IPS-NIHi7 (cell line): Measurements from ENCODE around the gene NCOA4.
"Not testable (repeated sequence)": the region's sequence is repeated elsewhere in the genome, so short reads cannot be mapped to it uniquely, and the experiment has no call there.

Experiments used
- DNase-seq: peaks from one replicate; pipeline ENCODE4 v3.0.0; 2012; ENCODE audit warnings: mixed read lengths; ENCODE audit errors: extremely low spot score

The NCOA4 gene

GRCh38 chr10:46030091-46030937 is at the start of gene NCOA4:
NCOA4 (minus strand) TSS chr10:46030623; CDS start chr10:46016680, 13,943 bp downstream.
- peak; percentile 96 for DNase-seq

GRCh38 chr10:46079831-46080585 is 49.6 kb upstream of the NCOA4 start:
- no peak for DNase-seq

- DNase-seq, result no peak
These were observed 47.4 kb upstream of the NCOA4 start for GRCh38 chr10:46077731-46078413.

GRCh38 chr10:46077141-46077554 is 46.7 kb upstream of the NCOA4 start:
- no peak for DNase-seq

GRCh38 chr10:46075869-46076268 is 45.4 kb upstream of the NCOA4 start:
- DNase-seq, result no peak

DNA sequence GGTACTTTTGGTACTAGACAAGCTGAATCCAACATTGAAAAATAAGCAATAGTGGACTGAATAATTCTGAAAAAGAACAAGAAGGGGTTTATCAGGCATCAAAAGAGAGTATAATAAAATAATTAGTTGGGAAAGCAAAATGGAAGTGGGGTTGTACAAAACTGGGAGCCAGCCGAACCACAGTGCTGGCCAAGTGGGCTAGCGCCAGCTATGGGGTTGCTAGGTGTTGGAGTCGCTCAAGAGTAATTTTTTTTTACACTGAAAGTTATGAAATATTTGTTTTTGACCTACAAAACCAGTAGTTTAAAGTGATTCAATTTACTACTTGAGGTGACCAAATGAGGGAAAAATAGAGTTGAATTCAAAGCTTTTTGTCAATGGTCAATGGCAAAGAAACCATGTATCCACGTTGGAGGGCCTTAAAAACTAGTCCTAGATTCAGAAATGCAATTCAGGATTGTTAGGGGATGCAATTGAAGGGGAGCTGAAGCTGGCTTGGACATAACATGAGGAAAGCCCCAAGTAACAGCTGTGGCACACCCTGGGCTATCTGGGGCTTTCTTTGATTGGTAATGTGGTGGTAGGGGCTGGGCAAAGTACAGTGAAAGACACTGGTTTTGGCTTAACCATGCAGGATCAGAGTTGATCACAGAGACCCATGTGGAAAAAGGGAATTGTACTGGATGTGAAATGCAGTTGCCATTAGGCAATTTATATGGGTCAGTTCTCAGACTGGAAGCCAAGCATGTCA is 43.9 kb upstream of the NCOA4 start:
- no peak for DNase-seq

DNA sequence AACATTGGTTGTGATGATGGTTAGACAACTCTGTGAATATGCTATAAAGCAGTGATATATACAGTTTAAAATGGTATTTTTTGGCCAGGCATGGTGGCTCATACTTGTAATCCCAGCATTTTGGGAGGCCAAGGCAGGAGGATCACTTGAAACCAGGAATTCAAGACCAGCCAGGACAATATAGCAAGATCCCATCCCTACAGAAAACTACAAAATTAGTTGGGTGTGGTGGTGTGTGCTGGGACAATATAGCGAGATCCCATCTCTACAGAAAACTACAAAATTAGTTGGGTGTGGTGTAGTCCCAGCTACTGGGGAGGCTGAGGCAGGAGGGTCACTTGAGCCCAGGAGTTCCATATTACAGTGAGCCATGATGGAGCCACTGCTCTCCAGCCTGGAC is 43.1 kb upstream of the NCOA4 start:
- DNase-seq, result no peak

- no peak for DNase-seq
These were observed 40.3 kb upstream of the NCOA4 start for GRCh38 chr10:46070749-46071148.

- DNase-seq, result no peak
These were observed 39.5 kb upstream of the NCOA4 start for GRCh38 chr10:46069771-46070463.

GRCh38 chr10:46068905-46069304 is 38.5 kb upstream of the NCOA4 start:
- DNase-seq, result no peak

DNA sequence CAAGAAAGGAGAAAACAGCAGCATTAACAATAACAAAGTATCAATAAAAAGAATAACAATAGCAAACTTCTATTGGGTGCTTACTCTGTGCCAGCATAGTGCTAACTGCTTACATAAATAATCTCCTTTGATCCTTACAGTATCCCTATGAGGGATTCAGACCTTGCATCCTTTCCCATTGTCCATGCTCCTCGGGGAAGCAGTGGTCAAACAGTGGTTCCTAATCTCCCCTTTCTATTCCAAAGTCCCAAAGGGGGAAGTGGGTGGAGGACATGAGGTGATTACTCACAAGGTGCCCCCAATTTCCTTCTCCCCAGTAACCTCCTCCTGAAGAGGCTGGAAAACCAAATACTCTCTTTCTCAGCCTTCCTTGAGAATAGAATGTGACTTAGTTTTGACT is 37.7 kb upstream of the NCOA4 start:
- DNase-seq, result no peak

DNA sequence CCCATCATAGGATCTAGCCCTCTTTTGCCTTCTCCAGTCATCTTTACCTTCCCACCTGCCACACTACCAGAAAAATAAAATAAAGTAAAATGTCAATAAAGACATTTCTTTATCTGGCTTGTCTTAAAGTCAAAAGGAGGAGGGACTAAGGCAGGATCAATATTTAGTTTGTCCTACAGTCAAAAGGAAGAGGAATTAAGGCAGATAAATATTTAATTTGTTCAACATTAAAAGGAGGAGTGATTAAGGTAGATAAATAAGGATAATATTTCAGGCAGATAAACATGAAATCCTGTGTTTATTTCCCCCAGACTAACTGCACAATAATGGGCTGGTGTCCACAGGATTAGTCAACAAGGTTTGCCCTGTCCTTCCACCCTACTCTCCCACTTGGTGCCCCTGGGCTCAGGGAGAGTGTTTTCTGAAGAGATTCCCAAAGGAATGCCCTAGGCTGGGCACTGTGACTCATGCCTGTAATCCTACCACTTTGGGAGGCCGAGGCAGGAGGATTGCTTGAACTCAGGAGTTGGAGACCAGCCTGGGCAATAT is 33.9 kb upstream of the NCOA4 start:
- no peak for DNase-seq

- no peak for DNase-seq
These were observed 32.5 kb upstream of the NCOA4 start for GRCh38 chr10:46062723-46063428.

DNA sequence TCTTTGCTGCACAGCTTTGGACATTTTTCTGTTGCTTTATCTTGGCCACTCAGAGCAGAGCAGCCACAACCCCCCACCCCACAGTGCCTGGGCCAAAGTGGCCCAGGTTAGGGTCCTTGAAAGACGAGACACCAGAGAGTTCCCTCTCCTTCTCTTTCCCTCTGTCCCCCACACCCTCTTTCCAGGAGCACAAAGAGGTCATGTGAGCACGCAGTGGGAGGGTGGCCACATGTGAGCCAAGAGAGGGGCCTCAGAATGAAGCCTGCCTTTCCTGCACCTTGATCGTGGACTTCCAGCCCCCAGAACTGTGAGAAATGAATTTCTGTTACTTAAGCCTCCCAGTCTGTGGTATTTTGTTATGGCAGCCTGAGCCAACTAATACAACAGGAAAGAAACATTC is 30.3 kb upstream of the NCOA4 start:
- DNase-seq, result no peak

DNA sequence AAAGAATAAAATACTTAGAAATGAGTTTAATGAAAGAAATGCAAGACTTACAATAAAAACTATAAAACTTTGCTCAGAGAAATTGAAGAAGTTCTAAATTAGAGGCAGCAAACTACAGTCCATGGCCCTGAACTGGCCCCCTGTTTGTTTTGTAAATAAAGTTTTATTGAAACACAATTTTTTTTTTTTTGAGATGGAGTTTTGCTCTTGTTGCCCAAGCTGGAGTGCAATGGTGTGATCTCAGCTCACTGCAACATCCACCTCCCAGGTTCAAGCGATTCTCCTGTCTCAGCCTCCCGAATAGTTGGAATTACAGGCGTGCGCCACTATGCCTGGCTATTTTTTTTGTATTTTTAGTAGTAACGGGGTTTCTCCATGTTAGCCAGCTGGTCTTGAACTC is 27.5 kb upstream of the NCOA4 start:
- not testable (repeated sequence) for DNase-seq

- DNase-seq, result no peak
These were observed 26.6 kb upstream of the NCOA4 start for GRCh38 chr10:46057038-46057437.

- no peak for DNase-seq
These were observed 25.3 kb upstream of the NCOA4 start for GRCh38 chr10:46055771-46056170.

DNA sequence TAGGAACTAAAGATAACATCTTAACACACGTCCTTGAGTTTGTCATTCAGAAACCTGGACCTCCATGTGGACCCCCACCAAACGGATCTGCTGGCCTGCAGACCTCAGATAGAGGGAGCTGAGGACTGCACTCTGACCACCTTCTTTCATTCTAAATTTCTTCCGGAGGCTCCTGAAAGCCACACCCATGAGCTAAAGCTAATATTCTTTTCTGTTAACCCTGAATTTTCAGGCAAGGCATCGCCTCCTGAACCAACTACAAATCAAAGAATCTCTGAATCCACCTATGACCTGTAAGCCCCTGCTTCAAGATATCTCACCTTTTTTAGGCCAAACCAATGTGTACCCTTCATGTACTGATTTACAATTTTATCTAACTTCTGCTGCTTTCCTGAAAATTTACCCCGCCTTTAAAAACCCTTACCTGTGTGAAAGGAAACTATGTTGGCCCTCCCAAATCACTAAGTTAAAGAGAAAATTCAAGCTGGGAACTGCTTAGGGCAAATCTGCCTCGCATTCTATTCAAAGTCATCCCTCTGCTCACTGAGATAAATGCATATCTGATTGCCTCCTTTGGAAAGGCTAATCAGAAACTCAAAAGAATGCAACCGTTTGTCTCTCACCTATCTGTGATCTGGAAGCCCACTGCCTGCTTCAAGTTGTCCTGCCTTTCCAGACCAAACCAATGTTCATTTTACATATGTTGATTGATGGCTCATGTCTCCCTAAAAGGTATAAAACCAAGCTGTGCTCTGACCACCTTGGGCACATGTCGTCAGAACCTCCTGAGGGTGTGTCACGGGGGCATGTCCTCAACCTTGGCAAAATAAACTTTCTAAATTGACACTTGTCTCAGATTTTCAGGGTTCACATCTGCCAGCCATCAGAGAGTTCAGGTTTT is 23.4 kb upstream of the NCOA4 start:
- no peak for DNase-seq

DNA sequence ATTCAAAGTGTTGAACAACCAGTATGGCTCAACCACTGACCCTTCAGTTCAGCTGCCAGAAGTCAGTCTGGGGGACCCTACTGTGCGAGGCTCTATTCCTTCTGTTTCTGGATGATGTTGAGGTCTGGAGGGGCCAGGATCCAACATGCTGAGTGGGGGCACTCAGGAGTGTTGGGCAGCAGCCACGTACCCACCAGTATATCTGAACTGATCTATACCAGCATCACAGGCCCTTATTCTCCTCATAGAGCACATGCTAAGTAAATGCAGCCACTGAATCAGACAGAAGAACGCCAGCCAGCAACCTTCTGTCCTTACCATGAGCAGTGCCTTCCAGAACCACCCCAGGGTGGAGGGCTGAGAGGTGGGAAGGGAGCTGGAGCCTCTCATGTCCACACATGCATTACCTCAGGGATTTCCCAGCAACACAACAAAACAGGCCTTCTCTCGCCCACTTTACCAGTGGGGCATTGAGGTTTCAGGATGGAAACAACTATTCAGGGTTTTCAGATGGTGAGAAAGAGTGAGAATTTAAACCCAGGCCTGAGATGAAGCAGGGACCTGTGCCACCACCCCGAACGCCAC is 22.5 kb upstream of the NCOA4 start:
- DNase-seq, result no peak
